Spleen (tissue), 11 donors: ENCODE data around the gene KAT8. TPM values are rescaled to one million over a fixed set of nuclear protein-coding genes. Genes with fewer than 3 reads are reported as not detected.
A peak's percentile ranks its signal among the peaks of the same experiment; 100 is the strongest.

Source experiments
- DNase-seq: peaks from one replicate; pipeline ENCODE4 v3.0.0-alpha.2; 2020
- H3K27ac ChIP-seq, 8 donors: fragments of 200-600 bp; sonication (generic) in 7 of 8; 1 replicate in 4 of 8; 2 replicates in 4 of 8; pipeline versions ENCODE4 v1.5.0 to v1.8.0; 2016 to 2021; ENCODE audit warnings: inconsistent platforms in 4 of 8, mild to moderate bottlenecking in 4 of 8, moderate library complexity in 1 of 8
- H3K27me3 ChIP-seq, 7 donors: fragments of 200-600 bp; sonication (generic) in 6 of 7; replicated peaks in 1 of 7; 1 replicate in 4 of 7; 2 replicates in 3 of 7; pipeline versions ENCODE4 v1.5.0 to v1.8.0; 2016 to 2021; ENCODE audit warnings: inconsistent platforms in 3 of 7, mild to moderate bottlenecking in 1 of 7
- H3K36me3 ChIP-seq, 6 donors: fragments of 200-600 bp; sonication (generic) in 5 of 6; 1 replicate in 4 of 6; 2 replicates in 2 of 6; pipeline versions ENCODE4 v1.5.0 to v1.8.0; 2016 to 2021; ENCODE audit warnings: inconsistent platforms in 2 of 6
- H3K4me1 ChIP-seq, 6 donors: fragments of 200-600 bp; sonication (generic) in 5 of 6; 1 replicate in 3 of 6; 2 replicates in 3 of 6; pipeline versions ENCODE4 v1.5.0 to v1.8.0; 2016 to 2021; ENCODE audit warnings: inconsistent platforms in 3 of 6
- H3K4me3 ChIP-seq, 8 donors: fragments of 200-600 bp; sonication (generic) in 7 of 8; 1 replicate in 4 of 8; 2 replicates in 4 of 8; pipeline versions ENCODE4 v1.5.0 to v1.8.0; 2016 to 2021; ENCODE audit warnings: inconsistent platforms in 4 of 8, mild to moderate bottlenecking in 4 of 8, moderate library complexity in 2 of 8
- H3K9me3 ChIP-seq, 8 donors: fragments of 200-600 bp; sonication (generic) in 7 of 8; 1 replicate in 4 of 8; 2 replicates in 4 of 8; pipeline versions ENCODE4 v1.5.0 to v1.8.0; 2016 to 2021; ENCODE audit warnings: inconsistent platforms in 4 of 8
- POLR2A ChIP-seq, 3 donors: fragments of 450-650 bp; IDR thresholded peaks; one replicate each; pipeline ENCODE4 v1.5.1; 2017; ENCODE audit warnings: antibody characterized with exemption in 3 of 3, mild to moderate bottlenecking in 1 of 3
- POLR2AphosphoS5 ChIP-seq, 3 donors: sonication (generic); formaldehyde crosslinking; IDR thresholded peaks; one replicate each; pipeline ENCODE4 v1.5.1; 2017; ENCODE audit warnings: antibody characterized with exemption in 3 of 3
- WGBS, 5 donors: extraction: QIAGEN DNeasy Blood & Tissue Kit in 3 of 5; methylation state at CpG; one replicate each; pipeline versions ENCODE4 v1.1.5 to v1.1.7; 2013 to 2018; 5-methylcytosine and 5-hydroxymethylcytosine counted together
- intact Hi-C: fragments of 100-400 bp; cut with DNase I; formaldehyde crosslinking; loops from one replicate; pipeline ENCODE4 v1.15.0; 2023; ENCODE audit warnings: low total_unique reads
- polyA plus RNA-seq, 3 donors: library from polyadenylated mRNA; stranded (reverse); fragments of 200-250 nt; gene quantifications; one replicate each; pipeline ENCODE4 v1.2.1, GENCODE V29; 2013
- total RNA-seq, 7 donors: library from RNA; depleted of rRNA in 3 of 7; stranded (reverse); fragments of >200 nt in 3 of 7; fragmentation: NEBNext Ultra II Directional in 4 of 7; extraction: Animal tissue kit (Norgen Biotek cat#: 25700) in 4 of 7; gene quantifications; one replicate each; pipeline versions ENCODE4 v1.1.0 to v1.2.1, GENCODE V29; 2016 to 2021
- TF ChIP-seq, protein P1 (sequence below), 11 experiments: fragments of 200-600 bp in 7 of 11; fragments of 450-650 bp in 4 of 11; sonication (generic) in 4 of 11; IDR thresholded peaks in 8 of 11; conservative IDR thresholded peaks in 3 of 11; 1 replicate in 7 of 11; 2 replicates in 4 of 11; pipeline versions ENCODE4 v1.4.0 to v1.8.0; 2016 to 2021; ENCODE audit warnings: antibody characterized with exemption in 11 of 11, inconsistent platforms in 4 of 11, mild to moderate bottlenecking in 1 of 11
- donor health status: healthy with polysubstance abuse.
- donor health status: DM: no; HTN: no; CAD: no; lungs with moderate emphysema.
- donor health status: DM: no; HTN: no; CAD: no.
- donor health status: Bipolar disorder and iron deficiency.
- donor health status: healthy.
- donor health status: DM: no; HTN: no; CAD: no.
- donor health status: DM: yes; HTN: yes; CAD: no.

The KAT8 gene
- total and polyA plus RNA-seq, 10 donors, result 48.7 to 94.8 (median 80.4) TPM

DNA sequence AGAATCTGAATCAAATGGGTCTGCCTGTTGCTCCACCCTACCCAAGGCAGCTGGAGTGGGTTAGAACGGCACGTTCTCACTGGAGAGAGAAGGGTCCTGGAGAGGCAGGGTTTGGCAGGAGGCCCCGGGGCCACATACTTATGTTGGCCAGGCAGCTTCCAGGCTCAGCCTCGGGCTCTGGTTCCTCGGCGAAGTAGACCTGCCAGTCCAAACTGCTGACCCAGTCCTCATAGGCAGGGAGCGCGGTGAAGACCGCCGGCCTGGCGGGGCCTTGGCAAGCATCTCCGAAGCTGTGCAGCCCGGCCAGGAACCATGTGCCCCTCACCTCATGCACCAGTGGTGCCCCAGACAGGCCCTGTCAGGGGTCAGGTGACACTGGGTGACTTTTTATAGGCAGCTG lies 33.5 kb upstream of the KAT8 start:
- peak; percentile 74 for DNase-seq
- Histone ChIP-seq H3K27ac (no peak overlapping the region), H3K4me1 (peaks cover 0 to 47% (median 19%) of the 10 kb centered on the region in 6 donors), H3K4me3 (no peak overlapping the region), H3K27me3 (no peaks in the 10 kb centered on the region), H3K36me3 (peaks cover 0 to 99% (median 59%) of the 10 kb centered on the region in 6 donors), H3K9me3 (no peaks in the 10 kb centered on the region)
- WGBS, 5 donors, result 85 to 93% (median 92%) methylated on average over 5 to 13 of the region's 13 CpGs
- TF ChIP-seq POLR2AphosphoS5 (IDR thresholded peaks at IDR 0.05), result peak in 1 of 3 donors; percentile 6
- TF ChIP-seq, protein P1, sequence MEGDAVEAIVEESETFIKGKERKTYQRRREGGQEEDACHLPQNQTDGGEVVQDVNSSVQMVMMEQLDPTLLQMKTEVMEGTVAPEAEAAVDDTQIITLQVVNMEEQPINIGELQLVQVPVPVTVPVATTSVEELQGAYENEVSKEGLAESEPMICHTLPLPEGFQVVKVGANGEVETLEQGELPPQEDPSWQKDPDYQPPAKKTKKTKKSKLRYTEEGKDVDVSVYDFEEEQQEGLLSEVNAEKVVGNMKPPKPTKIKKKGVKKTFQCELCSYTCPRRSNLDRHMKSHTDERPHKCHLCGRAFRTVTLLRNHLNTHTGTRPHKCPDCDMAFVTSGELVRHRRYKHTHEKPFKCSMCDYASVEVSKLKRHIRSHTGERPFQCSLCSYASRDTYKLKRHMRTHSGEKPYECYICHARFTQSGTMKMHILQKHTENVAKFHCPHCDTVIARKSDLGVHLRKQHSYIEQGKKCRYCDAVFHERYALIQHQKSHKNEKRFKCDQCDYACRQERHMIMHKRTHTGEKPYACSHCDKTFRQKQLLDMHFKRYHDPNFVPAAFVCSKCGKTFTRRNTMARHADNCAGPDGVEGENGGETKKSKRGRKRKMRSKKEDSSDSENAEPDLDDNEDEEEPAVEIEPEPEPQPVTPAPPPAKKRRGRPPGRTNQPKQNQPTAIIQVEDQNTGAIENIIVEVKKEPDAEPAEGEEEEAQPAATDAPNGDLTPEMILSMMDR (IDR thresholded peaks at IDR 0.05 in 8 of 11, conservative IDR thresholded peaks at IDR 0.05 in 3 of 11), result no peak
- no peak for TF ChIP-seq POLR2A (IDR thresholded peaks at IDR 0.05)
- intact Hi-C loops, result no loop called here

DNA sequence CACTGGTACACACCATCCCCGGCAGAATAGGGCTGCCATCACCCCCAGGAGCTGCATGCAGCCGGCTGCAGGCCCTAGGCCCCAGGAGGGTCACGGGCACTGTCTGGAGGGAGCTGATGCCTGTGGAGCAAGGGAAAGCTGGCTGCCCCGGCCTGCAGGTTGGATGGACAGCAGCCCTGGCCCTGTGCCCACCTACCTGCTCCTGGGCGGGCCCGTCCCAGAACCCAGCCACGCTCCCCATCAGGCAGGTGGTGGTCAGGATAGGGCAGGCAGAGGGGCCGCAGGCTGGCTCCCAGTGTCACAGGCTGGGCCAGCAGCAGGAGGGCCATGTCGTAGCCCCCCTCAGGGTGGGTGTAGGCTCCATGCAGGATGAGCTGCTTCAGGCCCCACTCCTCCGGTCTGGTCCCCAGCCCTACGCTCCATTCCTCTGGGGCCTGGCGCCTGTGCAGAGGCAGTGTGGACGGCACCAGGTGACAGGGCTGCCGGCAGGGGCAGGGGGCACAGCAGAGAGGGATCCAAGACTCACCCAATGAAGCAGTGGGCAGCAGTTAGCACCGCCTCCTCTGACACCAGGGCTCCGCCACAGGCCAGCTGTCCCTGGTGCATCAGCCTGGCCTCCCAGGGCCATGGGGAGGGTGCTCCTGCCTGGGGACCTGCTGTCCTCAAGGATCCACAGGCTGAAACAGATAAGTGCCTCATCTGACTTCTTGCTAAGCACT lies 32.7 kb upstream of the KAT8 start:
- Histone ChIP-seq H3K4me3 (no peak overlapping the region), H3K27ac (no peak overlapping the region), H3K9me3 (no peaks in the 10 kb centered on the region), H3K27me3 (no peaks in the 10 kb centered on the region), H3K4me1 (peaks cover 0 to 39% (median 16%) of the 10 kb centered on the region in 6 donors), H3K36me3 (peaks cover 0 to 99% (median 52%) of the 10 kb centered on the region in 6 donors)
- peak; percentile 69 for DNase-seq
- TF ChIP-seq POLR2A (IDR thresholded peaks at IDR 0.05), result no peak
- TF ChIP-seq POLR2AphosphoS5 (IDR thresholded peaks at IDR 0.05), result peak; percentile 19 to 71 (median 27)
- 86 to 96% (median 93%) methylated on average over 3 to 16 of the region's 16 CpGs for WGBS, 5 donors
- intact Hi-C loops, result no loop called here

DNA sequence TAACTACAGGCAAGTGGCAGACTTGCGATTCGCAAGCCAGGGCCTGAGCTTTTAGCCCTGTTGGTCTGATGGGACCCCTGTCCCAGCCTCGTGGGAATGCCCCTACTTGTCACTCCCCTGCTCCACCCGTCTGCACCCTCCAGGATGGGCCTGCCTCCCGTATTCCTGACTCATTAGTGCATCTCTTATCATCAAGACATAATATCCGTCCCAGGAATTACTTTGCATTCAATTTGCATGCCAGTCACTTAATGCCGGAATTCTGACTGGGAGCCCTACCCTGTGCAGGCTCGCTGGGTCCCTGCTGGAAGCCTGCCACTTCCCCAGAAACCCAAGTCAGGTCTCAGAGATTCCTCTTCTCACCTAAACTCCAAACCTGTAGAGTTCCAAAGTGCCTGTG lies 32.1 kb upstream of the KAT8 start:
- TF ChIP-seq POLR2AphosphoS5 (IDR thresholded peaks at IDR 0.05) (no peak), POLR2A (IDR thresholded peaks at IDR 0.05) (no peak)
- TF ChIP-seq, protein P1 (IDR thresholded peaks at IDR 0.05 in 8 of 11, conservative IDR thresholded peaks at IDR 0.05 in 3 of 11), result no peak
- no peak overlapping the region for H3K27ac ChIP-seq
- DNase-seq, result no peak
- H3K4me1 ChIP-seq, result peaks cover 0 to 34% (median 15%) of the 10 kb centered on the region in 6 donors
- H3K27me3 ChIP-seq, result no peaks in the 10 kb centered on the region
- intact Hi-C loops, result no loop called here
- no peaks in the 10 kb centered on the region for H3K9me3 ChIP-seq
- WGBS, 5 donors, result 83 to 91% (median 87%) methylated on average over 8 of the region's 8 CpGs
- H3K4me3 ChIP-seq, result no peak overlapping the region
- H3K36me3 ChIP-seq, result peaks cover 0 to 99% (median 48%) of the 10 kb centered on the region in 6 donors

DNA sequence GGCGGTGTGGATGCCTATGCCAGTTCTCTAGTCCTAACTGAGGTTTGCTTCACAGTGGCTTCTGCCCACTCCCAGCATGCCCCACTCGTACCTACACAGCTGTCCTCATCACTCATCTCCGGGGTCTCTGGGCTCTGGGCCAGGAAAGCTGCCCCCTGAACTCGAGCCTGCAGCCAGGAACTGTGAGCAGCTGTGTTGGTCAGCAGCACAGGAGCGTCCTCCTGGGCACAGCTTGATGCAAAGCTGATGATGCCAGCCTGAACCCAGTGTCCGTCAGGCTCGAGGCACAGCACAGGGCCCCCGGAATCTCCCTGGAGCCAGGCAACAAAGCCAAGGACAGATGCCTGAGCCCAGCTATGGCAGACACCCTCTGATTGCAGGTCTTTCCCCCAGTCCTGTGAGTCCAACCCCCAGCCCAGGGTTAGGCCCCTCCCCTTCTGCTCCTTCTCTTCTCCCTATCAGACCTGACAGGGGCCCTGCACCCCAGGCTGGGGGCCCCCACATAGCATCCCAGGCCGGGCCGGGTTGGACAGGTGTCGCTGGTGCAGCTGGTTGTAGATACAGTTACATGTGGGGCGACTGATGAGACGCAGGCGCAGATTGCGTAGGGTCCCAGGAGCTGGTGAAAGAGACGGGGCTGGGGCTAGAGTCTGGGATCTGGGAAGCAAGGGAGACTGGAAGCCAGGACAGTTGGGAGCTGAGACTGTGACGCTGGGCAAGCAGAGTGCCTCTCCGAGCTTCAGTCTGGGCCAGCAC lies 31.4 kb upstream of the KAT8 start:
- TF ChIP-seq, protein P1 (IDR thresholded peaks at IDR 0.05 in 8 of 11, conservative IDR thresholded peaks at IDR 0.05 in 3 of 11), result no peak
- no peak for TF ChIP-seq POLR2A (IDR thresholded peaks at IDR 0.05)
- peak in 1 of 3 donors; percentile 41 for TF ChIP-seq POLR2AphosphoS5 (IDR thresholded peaks at IDR 0.05)
- Histone ChIP-seq H3K9me3 (no peaks in the 10 kb centered on the region), H3K4me3 (no peak overlapping the region), H3K4me1 (peaks cover 0 to 28% (median 12%) of the 10 kb centered on the region in 6 donors), H3K36me3 (peaks cover 0 to 99% (median 48%) of the 10 kb centered on the region in 6 donors), H3K27me3 (no peaks in the 10 kb centered on the region), H3K27ac (no peak overlapping the region)
- peak; percentile 67 for DNase-seq
- 89 to 93% (median 90%) methylated on average over 15 to 18 of the region's 18 CpGs for WGBS, 5 donors
- intact Hi-C loops, result no loop called here
